ENCODE data around the gene PHKG2. TPM values are rescaled to one million over a fixed set of nuclear protein-coding genes. Genes with fewer than 3 reads are reported as not detected.
A peak's percentile ranks its signal among the peaks of the same experiment; 100 is the strongest.

PHKG2 gene
- total and polyA plus RNA-seq, 2 experiments from 2014 or later = 35.1 to 52.1 TPM

GRCh38 chr16:30703971-30704370 is 44.3 kb upstream of the PHKG2 start:
- Histone ChIP-seq H3K4me3 (no peak overlapping the region), H3K36me3 (peaks cover 71% of the 10 kb centered on the region), H3K9me3 (ENCODE audit: low read depth) (no peaks in the 10 kb centered on the region), H3K27me3 (no peaks in the 10 kb centered on the region), H3K4me1 (ENCODE audit: low read depth) (peaks cover 9% of the 10 kb centered on the region), H3K27ac (no peak overlapping the region)
- DNase-seq (ENCODE audit: low read depth in 1 of 2, low spot score in 1 of 2) = no peak
- no peak for TF ChIP-seq CTCF (IDR thresholded peaks at IDR 0.05; ENCODE audit: low read depth, low read length)

DNA sequence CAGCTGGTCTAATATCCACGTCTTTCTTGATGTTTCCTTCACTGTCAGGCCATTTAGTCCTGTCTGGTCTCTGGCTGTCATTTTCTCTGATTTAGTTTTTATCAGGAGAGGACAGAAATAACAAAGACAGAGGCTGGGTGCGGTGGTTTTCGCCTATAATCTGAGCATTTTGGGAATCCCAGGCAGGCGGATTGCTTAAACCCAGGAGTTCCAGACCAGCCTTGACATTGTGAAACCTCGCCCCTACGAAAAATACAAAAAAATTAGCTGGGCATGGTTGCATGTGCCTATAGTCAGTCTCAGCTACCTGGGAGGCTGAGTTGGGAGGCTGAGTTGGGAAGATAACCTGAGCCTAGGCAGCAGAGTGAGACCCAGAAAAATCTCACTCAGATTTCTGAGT is 42.2 kb upstream of the PHKG2 start:
- TF ChIP-seq CTCF (IDR thresholded peaks at IDR 0.05; ENCODE audit: low read depth, low read length) = no peak
- peaks cover 87% of the 10 kb centered on the region for H3K36me3 ChIP-seq
- no peak overlapping the region for H3K4me3 ChIP-seq
- no peaks in the 10 kb centered on the region for H3K4me1 ChIP-seq (ENCODE audit: low read depth)
- no peak overlapping the region for H3K27ac ChIP-seq
- H3K27me3 ChIP-seq = no peaks in the 10 kb centered on the region
- DNase-seq (ENCODE audit: low read depth in 1 of 2, low spot score in 1 of 2) = no peak
- no peaks in the 10 kb centered on the region for H3K9me3 ChIP-seq (ENCODE audit: low read depth)

DNA sequence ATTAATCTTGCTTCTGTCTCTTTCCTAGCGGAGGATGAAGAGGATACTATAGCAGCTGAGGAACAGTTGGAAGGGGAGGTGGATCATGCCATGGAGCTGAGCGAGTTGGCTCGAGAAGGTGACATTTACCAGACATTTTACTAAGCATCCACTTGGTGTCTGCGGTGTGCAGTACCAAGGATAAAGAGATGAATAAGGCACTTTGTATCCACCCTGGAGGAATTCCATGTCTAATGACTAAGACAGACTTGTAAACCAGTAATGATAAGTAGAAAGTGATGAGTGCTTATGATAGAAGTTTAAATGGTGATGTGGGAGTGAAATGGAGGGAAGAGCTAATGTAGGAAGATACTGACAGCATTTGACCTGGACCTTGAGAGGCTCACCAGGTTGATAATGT is 37.3 kb upstream of the PHKG2 start:
- no peak overlapping the region for H3K4me3 ChIP-seq
- peak in 1 of 2 donors; percentile 45 for DNase-seq (ENCODE audit: low read depth in 1 of 2, low spot score in 1 of 2)
- H3K36me3 ChIP-seq = peaks cover 89% of the 10 kb centered on the region
- no peak overlapping the region for H3K27ac ChIP-seq
- H3K9me3 ChIP-seq (ENCODE audit: low read depth) = no peaks in the 10 kb centered on the region
- no peak for TF ChIP-seq CTCF (IDR thresholded peaks at IDR 0.05; ENCODE audit: low read depth, low read length)
- no peaks in the 10 kb centered on the region for H3K27me3 ChIP-seq
- no peaks in the 10 kb centered on the region for H3K4me1 ChIP-seq (ENCODE audit: low read depth)

- no peak for DNase-seq (ENCODE audit: low read depth in 1 of 2, low spot score in 1 of 2)
- no peak overlapping the region for H3K27ac ChIP-seq
- no peak overlapping the region for H3K4me3 ChIP-seq
- H3K36me3 ChIP-seq = peaks cover 89% of the 10 kb centered on the region
- no peak for TF ChIP-seq CTCF (IDR thresholded peaks at IDR 0.05; ENCODE audit: low read depth, low read length)
- no peaks in the 10 kb centered on the region for H3K4me1 ChIP-seq (ENCODE audit: low read depth)
- no peaks in the 10 kb centered on the region for H3K9me3 ChIP-seq (ENCODE audit: low read depth)
- no peaks in the 10 kb centered on the region for H3K27me3 ChIP-seq
Measured at GRCh38 chr16:30711712-30712111, 36.5 kb upstream of the PHKG2 start.

- H3K4me1 ChIP-seq (ENCODE audit: low read depth) = no peaks in the 10 kb centered on the region
- no peaks in the 10 kb centered on the region for H3K27me3 ChIP-seq
- H3K27ac ChIP-seq = no peak overlapping the region
- peaks cover 70% of the 10 kb centered on the region for H3K36me3 ChIP-seq
- DNase-seq (ENCODE audit: low read depth in 1 of 2, low spot score in 1 of 2) = peak in 1 of 2 donors; percentile 57
- H3K4me3 ChIP-seq = no peak overlapping the region
- TF ChIP-seq CTCF (IDR thresholded peaks at IDR 0.05; ENCODE audit: low read depth, low read length) = no peak
- no peaks in the 10 kb centered on the region for H3K9me3 ChIP-seq (ENCODE audit: low read depth)
Measured at GRCh38 chr16:30715750-30716445, 32.3 kb upstream of the PHKG2 start.
